ENCODE results near the gene NDUFB2.
"Not testable (repeated sequence)": the region's sequence is repeated elsewhere in the genome, so short reads cannot be mapped to it uniquely, and the experiment has no call there.

NDUFB2 gene

DNA sequence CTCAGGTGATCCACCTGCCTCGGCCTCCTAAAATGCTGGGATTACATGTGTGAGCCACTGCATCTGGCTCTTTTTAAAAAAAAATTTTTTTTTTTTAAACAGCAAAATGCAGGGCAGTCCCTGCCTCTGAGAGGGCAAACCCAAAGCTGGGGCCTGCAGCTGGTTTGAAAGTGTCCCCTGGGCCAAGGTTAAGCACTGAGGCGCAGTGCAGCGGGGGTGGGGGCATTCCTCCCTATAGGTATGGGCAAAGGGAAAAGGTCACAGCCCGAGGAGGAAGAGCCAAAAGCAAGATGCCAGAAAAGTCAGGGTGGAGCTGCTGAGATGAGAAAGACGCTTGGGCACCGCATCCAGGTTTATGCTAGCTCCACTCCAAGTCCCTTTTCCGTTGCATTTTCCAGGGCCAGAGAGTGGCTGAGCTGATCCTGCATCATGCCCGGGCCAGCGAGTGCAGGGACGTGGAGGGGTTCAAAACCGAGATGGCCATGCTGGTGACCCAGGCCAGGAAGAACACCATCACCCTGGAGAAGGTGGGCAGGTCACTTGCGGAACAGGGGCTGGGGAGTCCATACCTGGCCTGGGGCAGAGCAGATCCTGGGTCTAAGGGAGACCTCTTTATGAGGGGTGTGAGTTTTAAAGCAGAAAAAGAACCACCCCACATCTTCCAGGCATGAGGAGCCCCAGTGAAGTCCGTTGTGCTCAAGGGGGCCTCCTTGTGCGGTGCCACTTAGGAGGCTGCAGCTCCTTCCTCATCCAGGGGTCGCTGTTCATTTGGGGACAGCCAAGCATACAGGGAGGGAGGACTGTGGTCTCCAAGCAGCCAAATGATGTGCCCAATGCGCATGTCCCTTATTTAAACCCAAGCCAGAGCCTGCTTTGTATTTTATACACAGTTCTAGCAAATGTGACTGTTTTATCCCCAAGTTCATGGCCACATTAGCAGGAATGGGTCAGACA lies 7.0 kb upstream of the NDUFB2 start:
- in situ Hi-C loops (cut with MboI; ENCODE audit: low sequenced_read_pairs), result no loop called here

DNA sequence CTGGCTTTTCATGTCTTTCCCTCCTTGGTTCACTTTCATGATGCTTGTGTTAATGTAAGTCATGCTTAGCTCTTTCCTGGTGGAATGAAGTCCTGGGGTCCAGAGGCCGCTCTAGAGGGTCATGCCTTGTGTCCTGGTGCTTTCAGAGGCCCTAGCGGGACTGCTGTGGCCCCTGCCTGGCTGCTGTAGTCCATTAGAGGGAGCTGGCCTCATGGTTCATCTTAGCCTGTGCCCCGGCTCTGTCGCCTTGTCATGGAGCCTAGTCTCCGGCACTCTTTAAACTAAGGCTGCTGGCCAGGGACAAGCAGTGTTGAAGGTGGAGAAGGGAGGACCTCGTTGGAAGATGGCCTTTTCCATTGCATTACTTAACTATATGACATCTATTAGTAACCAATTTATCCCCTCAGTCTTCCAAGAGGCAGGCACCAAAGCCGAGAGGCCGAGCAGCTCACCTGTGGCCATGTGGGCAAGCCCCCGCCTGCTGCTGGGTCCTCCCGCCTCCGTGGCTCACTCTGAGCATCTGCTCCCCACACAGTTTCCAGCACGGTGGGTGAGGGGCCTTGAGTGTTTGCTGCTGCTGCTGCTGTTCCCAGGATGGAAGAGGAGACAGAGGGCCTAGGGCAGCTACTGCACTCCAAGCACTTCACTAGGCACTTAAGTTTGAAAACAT lies 5.0 kb upstream of the NDUFB2 start:
- in situ Hi-C loops (cut with MboI; ENCODE audit: low sequenced_read_pairs), result no loop called here

DNA sequence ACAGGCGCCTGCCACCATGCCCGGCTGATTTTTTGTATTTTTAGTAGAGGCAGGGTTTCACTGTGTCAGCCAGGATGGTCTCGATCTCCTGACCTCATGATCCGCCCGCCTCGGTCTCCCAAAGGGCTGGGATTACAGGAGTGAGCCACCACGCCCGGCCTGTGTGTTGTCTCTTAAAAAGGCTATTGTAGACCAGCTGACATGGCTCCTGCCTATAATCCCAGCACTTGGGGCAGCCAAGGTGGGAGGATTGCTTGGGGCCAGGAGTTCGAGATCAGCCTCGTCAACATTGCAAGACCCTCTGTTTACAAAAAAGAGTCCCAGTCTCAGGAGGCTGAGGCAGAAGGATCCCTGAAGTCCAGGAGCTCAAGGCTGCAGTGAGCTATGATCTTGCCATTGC lies 2.7 kb upstream of the NDUFB2 start:
- in situ Hi-C loops (cut with MboI; ENCODE audit: low sequenced_read_pairs), result not testable (repeated sequence)

DNA sequence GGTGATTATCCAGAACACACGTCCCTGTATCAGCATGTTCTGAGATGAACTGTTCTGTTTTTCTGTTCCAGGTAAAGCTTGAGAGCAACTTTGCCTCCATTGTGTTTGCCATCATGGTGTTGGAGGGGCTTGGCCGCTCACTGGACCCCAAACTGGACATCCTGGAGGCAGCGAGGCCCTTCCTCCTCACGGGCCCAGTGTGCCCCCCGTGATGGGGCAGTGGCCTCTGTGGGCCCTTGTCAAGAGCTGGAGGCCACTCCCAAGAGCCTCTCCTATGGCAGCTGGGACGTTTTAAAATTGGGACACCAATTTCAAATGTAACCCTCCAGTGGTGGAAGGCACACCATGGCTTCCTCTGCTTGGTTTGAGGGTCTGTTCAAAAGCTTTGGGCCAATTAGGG lies 1.9 kb upstream of the NDUFB2 start:
- in situ Hi-C loops (cut with MboI; ENCODE audit: low sequenced_read_pairs), result no loop called here

DNA sequence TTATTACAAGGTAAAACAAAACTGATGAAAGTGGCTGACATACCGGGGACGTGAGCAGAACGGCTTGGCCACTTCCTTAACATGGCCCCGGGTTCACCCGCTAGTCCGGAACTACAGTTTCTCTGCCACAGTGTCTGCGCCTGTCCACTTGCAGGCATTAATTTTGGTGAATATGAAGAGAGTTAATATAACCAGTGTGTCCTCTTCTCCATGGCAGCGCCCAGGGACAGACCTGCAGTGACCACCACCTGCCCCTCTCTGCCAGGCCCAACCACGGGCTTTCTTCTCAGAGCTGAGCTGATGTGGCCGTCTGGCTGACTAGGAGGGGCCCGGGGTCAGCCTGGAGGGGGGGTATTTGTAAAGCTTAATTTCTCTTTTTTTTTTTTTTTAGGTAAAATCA lies 1.1 kb upstream of the NDUFB2 start:
- in situ Hi-C loops (cut with MboI; ENCODE audit: low sequenced_read_pairs), result no loop called here

DNA sequence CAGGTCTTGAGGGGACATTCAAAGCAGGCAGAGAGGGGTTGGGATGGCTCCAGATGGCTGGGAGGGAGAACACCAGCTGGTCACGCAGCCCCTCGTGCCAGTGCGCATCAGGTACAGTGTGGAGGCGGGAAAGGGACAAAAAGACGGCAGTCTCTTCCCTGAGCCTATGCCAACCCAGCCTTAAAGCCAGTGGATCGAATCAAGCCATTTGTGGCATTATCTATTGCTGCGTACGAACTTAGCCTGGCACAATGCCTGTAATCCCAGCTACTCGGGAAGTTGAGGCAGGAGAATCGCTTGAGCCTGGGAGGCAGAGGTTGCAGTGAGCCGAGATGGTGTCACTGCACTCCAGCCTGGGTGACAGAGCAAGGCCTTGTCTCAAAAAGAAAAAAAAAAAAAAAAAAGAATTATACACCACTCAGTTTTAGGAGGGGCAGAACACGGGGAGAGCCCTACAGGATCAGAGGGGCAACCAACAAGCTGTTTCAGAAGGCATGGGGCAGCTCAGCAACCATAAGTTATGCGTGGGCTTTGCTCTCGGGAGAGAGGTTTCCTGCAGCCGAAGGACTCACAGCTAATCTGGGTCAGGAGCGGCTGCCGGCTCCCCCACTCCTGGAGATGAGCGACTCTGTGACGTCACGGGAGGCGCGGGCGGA lies 356 bp upstream of the NDUFB2 start:
- in situ Hi-C loops (cut with MboI; ENCODE audit: low sequenced_read_pairs), result no loop called here

DNA sequence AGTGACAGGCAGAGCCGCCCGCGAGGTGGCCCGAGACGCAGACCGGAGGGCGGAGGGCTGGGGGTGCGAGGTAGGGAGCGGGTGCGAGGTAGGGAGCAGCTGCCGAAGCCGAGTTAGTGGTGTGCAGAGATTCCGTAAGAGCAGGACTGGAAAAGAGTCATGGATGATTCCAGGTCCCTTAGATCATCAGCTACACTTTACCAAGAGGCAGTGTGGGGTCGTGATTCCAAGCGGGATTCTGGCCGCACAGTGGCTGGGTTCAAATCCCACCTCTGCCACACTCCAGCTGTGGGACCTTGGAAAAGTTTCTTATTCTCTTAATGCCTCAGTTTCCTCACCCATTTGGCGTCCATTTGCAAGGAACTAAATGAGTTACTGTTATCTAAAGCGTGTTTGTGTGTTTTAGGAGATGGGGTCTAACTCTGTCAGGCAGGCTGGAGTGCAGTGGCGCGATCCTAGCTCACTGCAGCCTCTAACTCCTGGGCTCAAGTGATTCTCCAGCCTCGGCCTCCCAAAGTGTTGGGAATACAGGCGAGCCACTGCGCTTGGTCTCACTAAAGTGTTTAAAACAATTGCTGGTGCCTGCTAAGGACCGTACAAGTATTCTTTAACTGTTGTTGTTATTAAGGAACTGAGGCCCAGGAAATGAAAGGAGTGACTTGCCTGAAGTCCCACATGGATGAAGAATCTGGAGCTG lies 1.1 kb downstream of the NDUFB2 start:
- in situ Hi-C loops (cut with MboI; ENCODE audit: low sequenced_read_pairs), result no loop called here

DNA sequence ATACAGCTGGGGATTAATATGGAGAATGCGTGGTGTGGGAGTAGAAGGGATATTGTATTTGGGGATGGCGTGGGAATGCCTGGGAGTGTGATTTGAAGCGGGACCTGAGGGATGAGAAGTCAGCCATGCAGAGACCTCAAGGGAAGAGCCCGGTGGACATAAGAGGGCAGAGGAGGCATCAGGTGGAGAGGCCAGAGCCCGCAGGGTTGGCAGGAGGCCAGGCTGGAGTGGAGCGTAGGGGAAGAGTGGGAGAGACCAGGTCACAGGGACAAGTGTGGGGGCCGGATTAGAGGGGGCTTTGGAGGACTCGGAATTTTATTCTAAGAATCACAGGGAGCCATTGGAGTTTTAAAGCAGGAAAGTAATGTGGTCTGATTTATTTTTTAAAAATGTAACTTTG lies 2.0 kb downstream of the NDUFB2 start:
- in situ Hi-C loops (cut with MboI; ENCODE audit: low sequenced_read_pairs), result no loop called here

DNA sequence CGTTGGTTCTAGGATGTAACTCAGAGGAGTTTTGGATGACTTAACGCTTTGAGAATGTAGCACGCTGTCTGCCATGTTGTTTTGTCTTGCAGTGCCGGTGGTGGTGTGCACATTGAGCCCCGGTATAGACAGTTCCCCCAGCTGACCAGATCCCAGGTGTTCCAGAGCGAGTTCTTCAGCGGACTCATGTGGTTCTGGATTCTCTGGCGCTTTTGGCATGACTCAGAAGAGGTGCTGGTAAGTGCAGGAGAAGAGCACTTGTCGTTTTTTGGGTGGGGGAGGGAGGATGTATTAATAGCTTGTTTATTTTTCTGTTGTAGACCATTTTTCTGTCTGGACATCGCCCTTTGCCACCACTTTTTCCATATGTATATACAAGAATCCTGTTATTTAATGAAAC lies 6.3 kb downstream of the NDUFB2 start:
- in situ Hi-C loops (cut with MboI; ENCODE audit: low sequenced_read_pairs), result no loop called here

DNA sequence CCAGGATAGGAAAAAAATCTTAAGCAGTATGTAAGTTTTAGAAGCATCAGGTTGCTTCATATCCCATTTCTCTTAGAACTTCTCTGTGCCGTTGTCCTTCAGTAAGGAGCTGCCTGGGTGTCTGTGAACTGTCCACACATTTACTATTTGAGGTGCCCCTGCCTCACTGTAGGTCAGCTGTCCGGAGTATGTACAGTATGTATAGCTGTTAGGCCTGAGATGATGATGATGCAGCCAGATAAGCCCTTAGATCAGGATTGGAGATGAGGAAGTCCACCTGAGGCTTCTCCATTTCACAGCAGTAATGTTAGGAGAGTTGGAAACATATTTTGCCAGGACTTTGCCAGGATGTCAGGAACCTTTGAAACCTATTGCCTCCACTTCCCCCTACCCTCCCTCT lies 7.7 kb downstream of the NDUFB2 start:
- in situ Hi-C loops (cut with MboI; ENCODE audit: low sequenced_read_pairs), result no loop called here

DNA sequence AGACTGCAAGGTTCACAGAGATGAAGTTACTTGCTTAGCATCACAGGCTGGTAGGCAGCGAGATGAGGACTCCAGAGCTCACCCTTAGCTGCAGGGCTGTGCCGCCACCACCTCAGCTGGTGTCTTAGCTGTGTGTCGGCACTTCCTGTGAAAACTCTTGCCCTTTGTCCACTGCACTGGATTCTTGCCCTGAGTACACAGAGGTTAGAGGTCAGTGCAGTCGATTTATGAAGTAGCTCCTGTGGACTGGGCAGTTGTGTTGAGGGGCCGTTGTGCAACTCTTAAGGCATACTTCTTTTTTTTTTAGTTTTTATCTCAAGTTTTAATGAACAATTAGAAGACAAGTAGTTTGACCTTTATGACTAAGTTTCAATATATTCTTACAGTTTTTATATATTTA lies 10.6 kb downstream of the NDUFB2 start:
- in situ Hi-C loops (cut with MboI; ENCODE audit: low sequenced_read_pairs), result no loop called here

DNA sequence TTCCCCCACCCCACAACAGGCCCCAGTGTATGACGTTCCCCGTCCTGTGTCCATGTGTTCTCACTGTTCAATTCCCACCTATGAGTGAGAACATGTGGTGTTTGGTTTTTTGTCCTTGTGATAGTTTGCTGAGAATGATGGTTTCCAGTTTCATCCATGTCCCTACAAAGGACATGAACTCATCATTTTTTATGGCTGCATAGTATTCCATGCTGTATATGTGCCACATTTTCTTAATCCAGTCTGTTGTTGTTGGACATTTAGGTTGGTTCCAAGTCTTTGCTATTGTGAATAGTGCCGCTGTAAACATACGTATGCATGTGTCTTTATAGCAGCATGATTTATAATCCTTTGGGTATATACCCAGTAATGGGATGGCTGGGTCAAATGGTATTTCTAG lies 12.3 kb downstream of the NDUFB2 start:
- in situ Hi-C loops (cut with MboI; ENCODE audit: low sequenced_read_pairs), result not testable (repeated sequence)

DNA sequence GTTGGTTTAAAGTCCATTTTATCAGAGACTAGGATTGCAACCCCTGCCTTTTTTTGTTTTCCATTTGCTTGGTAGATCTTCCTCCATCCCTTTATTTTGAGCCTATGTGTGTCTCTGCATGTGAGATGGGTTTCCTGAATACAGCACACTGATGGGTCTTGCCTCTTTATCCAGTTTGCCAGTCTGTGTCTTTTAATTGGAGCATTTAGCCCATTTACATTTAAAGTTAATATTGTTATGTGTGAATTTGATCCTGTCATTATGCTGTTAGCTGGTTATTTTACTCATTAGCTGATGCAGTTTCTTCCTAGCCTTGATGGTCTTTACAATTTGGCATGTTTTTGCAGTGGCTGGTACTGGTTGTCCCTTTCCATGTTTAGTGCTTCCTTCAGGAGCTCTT lies 15.9 kb downstream of the NDUFB2 start:
- in situ Hi-C loops (cut with MboI; ENCODE audit: low sequenced_read_pairs), result not testable (repeated sequence)

DNA sequence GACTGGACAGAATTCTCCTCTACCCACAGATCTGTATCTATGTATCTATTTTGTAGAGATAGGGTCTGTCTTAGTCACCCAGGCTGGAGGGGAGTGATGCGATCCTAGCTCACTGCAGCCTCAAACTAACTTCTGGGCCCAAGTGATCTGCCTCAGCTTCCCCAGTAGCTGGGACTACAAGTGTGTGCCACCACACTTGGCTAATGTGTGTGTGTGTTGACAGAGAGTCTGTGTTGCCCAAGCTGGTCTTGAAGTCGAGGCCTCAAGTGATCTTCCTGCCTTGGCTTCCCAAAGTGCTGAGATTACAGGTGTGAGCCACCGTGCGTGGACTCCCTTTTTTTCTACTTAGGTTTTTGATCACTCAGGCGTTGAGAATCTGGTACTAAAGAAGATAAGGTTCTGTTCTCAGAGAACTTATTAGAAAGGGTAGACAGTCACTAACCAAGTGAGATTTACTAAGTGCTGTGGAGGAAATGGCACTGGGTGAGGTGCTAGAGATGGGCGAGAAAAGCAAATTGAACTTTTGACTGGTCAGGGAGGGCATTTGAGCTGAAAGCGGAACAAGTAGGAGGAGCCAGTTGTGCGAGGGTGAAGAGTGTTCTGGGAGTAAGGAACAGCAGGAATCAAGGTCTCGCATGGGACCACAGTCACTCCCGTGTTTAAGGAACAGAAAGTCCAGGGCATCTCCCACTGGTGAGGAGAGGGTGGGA lies 18.0 kb downstream of the NDUFB2 start:
- in situ Hi-C loops (cut with MboI; ENCODE audit: low sequenced_read_pairs), result no loop called here

DNA sequence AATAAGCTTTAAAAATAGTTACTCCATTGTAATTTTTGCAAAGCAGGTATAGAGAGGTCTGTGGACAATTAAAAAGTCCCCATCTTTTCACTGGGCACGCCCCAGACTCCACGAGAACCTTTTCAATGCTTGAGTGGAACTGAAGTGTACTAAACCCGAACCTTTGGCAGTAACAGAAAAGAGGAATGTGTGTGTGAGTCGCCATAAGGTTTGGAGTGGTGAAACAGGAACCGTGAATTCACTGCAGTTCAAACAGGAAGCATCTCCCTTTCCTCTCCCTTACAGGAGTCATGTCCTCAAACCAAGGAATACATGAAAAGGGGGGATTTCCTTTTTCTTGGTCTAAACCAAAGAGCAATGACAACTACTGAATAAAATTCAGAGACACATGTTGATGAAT lies 23.2 kb downstream of the NDUFB2 start:
- in situ Hi-C loops (cut with MboI; ENCODE audit: low sequenced_read_pairs), result no loop called here

DNA sequence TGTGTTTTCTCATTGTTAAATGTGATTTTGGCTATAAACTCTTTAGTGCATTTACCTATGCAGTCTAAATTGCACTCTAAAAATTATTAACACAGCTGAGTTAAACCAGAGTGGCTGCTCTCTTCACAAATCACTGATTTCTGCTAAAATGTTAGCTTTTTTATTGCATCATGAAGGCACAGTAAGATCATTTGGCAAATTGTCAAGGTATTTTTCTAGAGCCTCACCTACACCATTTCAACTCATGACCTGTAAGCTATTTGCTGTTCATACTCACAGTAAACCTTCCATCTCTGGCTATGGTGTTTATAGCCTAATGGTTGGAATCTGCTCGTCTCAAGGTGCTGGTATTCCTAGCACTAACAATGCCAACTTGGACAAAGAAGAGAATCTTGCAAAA lies 25.7 kb downstream of the NDUFB2 start:
- in situ Hi-C loops (cut with MboI; ENCODE audit: low sequenced_read_pairs), result no loop called here

DNA sequence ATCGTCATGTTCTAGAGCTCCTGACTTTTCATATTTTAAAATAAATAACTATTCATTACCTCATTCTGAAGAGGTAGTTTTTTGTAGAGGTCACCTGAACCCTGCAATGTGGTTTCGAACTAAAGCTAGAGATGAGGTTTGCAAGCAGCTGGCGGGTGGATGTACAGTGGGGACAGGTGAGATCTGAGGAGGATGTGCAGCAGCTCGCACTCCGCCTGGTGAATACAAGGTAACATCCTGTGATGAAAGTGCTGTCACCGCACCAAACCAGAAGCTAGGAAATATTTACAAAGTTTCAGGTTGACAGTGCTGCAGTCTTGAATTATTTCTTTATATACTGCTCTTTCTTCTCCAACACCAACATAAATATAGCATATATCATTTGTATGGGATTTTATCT lies 26.5 kb downstream of the NDUFB2 start:
- in situ Hi-C loops (cut with MboI; ENCODE audit: low sequenced_read_pairs), result no loop called here

DNA sequence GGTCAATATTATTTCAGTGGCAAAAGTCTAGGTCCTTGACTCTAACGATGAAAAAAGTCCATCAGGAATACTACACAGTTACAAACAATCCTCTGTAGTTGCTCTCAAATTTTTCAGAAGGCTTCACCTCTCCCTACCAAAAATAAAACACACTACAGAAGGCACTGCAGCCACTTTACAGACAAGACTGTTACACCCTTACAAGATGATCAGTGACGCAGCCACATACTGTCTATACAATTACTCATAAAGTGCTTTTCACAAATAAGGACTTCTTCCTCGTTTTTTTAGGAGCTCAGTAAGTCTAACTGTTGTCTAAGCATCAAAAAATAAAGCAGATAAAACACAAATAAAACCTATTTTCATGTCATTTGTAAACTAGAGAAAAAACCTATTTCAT lies 27.1 kb downstream of the NDUFB2 start:
- in situ Hi-C loops (cut with MboI; ENCODE audit: low sequenced_read_pairs), result no loop called here

DNA sequence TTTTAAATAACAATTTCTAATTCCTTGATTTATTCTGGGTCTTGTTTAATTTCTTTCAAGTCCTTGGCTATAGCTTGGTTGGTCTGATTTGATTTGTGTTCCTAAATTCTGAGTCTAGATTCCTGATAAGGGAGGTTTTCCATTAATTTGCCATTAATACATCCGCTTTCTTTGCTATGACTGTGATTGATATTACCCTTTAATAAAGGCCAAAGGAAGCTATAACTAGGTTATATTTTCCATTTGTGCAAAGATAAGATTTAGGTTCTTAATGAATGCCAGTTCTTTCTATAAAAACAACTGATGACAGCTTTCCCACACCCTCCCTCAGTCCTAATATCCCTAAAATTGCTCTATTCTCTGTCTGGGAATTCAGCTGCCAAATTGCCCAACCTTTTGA lies 28.2 kb downstream of the NDUFB2 start:
- in situ Hi-C loops (cut with MboI; ENCODE audit: low sequenced_read_pairs), result no loop called here

DNA sequence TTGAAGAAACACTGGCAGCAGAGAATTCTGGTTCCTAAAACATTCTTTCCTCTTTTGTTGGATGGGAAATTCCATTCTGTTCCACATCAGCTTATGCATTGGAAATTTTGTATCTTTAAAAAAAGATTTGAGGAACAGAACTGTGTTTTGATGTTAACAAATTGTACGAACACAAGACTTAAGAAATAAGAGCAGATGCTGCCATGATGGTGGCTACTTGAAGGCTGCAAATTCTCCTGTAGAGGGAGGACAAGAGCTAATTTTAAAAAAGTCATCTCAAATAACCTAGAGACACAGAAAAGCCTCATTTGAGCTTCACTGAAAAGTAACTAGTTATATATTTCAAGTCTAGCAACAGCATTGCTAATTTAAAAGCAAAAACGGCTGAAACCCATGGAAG lies 29.8 kb downstream of the NDUFB2 start:
- in situ Hi-C loops (cut with MboI; ENCODE audit: low sequenced_read_pairs), result no loop called here

DNA sequence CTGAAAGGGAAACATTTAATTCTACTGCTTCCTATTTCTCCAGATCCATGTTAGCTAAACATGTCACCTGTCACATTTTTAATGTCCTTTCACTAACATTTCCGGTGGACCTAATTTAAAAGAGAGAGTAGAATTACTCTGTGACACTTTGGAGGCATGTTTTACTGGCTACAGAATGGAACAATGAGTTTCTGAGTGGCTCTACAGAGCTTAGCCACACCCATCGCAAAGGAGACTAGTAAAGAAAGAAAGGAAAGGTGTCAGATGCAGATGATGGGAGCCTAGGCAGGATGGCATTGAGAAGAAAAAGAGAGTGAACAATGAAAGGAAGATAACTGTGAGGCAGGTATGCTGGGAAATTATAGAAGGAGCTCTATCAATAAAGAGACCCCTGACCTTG lies 35.9 kb downstream of the NDUFB2 start:
- in situ Hi-C loops (cut with MboI; ENCODE audit: low sequenced_read_pairs), result no loop called here

Data from hTERT RPE-1 (cell line).